Stimulated activated CD4-positive, alpha-beta T cell treated with anti-CD3 and anti-CD28 coated beads, TNF-alpha, amount 100 ng/mL, for 4 hours (primary cell): ENCODE results near the gene PAX2.

Experiments used
- DNase-seq, 3 experiments: peaks; one replicate each; pipeline ENCODE4 v3.0.0-alpha.2; 2020; ENCODE audit warnings: low read depth in 3 of 3

PAX2 gene

DNA sequence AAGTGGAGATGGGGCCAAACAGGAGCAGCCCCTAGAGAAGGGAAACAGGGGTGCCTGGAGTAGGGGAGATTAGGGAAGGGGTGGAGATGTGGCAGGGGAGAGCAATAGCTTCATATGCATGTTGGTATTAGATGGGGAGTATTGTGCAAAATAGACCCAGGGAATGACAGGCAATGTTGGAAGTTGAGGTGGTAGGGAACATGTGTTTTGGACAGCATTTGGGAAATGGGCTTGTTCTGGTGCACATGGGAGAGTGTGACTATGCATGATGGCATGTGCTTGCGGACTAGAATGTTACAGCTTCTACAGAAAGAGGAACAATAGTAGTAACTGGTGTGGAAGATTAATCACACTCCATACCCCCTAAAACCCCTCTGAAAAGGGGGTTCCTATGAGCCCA, 10.4 kb downstream of the PAX2 start:
- no peak for DNase-seq

DNA sequence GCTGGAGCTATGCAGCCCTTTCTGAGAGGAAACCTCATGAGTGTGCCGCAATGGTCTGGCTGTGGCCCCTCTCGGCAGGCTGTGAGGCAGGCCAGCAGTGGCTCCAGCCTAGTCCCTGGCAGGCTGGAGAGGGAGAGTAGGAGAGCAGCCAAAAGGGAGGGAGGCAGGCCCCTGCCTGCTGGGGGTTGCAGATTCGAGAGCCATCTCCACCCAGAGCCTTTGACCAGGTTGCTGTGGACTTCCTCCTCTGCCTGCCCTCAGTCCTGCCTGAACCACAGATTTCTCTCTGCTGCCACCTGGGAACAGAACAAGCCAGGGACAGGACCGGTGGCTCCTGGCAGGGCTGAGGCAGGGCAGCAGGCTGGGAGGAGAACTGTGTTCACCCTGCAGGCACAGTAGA, 13.9 kb downstream of the PAX2 start:
- DNase-seq: no peak

DNA sequence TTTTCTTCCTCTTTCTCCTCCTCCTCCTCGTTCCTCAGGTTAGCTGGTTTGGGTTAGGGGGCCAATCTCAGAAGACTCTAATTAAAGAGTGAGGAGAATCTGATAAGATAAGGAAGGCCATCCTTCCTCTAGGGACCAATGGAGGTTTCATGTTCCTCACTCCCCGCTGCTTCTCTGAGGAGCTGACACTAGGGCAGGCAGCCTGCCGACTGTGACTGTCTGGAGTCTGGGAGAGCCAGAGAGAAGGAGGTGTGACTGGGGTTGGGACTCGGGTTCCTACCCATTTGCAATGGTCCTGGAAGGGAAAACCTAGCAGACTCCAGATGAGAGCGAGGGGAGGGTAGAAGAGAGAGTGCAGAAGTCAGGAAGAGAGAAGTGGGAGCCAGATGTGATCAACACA, 15.3 kb downstream of the PAX2 start:
- no peak for DNase-seq

DNA sequence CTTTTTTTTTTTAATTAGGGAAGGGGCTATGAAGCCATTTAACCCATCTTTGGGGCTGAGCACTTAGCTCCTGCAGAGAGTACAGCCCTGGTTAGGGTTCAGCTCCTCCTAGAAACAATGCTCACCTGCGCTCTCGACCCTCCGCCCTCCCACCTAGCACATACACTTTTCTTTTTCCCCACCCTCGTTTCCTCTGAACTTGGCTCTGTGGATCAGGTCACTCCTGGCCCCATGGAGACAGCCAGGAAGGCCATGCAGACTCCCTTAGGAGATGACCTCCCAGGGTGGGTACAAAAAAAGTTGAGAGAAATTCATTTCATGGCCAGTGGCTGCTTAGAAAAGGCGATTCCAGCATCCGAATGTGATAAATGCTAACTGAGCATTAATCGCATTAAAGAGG, 15.8 kb downstream of the PAX2 start:
- no peak for DNase-seq

DNA sequence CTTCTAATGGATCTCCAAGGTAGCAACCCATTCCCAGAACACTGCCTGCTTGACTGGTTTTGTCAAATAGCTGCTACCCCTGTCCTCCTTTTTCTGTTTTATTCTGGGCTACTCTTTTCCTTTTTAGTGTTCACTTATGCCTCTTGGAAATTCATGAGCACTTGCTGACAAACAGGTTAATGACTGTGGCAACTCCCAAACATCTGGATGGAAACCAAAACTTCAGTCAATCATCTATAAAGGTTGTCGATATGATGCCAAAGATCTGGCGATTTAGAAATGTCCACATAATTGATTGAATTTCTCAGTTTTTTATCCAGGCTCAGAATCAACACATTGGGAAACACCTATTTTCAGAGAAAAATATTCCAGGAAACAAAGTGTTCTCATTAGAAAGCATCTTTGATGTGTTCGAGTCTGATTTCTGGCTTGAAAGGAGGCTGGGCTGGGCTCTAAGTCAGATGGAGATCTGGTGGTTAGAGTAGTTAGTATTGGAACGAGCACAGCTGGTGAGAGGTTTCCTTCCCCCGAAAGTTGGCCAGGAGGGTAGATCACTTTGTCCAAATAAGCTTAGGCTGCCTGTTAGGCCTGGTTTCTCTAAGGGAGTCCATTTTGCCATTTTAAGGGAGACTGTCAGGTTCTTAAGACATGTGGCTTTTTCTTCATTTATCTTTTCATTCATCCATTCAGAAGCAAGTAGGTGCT, 17.8 kb downstream of the PAX2 start:
- DNase-seq: no peak

DNA sequence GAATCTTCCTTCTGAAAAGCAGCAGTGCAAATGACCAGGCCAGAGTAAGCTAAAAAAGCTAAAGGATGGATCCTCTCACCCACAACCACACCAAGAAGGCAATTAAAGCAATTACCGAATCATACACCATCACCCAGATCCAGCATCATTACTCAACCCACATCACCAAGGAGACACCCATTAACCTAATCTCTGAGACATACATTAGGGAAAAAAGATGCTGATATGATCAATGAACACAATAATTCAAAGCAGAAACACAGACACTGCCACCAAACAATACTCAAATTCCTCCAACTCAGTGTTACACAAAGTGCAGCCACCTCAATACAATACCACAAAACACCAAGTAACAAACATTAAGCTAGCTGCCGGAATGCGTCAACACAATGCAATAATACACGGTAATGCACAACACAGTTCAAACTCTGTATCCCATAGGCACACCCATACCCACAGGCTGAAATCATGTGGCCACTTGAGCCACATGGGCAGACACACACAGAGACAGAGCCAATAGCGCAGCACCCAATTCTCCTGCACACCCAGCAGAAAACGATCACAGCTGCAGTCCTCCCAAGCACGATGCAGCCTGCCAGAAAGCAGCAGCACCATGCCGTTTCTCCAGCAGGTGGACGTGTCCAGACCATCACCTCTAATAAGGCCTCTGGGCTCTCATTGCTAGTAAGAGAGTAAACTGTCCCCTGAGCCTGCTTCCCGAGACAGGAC, 21.5 kb downstream of the PAX2 start:
- no peak for DNase-seq

DNA sequence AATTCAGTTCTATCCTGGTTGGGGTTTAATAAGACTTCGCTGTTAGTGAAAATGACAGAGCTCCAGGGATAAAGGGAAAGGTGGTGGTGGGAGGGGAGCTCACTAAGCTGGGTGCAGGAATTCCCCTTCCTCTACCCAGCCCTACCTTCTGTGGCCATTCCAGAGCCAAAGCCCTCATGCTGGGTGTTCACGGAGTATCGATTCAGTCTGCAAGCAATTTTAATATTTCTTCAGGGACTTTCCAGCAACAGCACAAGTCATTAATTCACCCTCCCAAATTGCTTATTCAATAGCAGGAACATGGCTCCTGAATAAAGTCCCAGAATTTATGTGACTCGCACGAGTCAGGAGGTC, 22.0 kb downstream of the PAX2 start:
- no peak for DNase-seq

DNA sequence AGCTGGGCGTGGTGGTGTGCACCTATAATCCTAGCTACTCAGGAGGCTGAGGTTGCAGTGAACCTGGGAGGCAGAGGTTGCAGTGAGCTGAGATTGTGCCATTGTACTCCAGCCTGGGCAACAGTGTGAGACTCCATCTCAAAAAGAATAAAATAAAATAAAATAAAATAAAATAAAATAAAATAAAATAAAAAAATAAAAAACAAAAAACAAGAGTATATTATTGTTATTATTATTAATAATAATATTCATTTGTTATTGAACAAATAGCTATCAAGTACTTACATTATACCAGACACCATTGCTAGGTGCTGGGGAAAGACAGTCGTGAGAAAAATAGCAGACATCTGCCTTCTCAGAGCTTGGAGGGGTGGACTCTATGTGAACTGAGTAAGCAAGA, 24.1 kb downstream of the PAX2 start:
- no peak for DNase-seq

DNA sequence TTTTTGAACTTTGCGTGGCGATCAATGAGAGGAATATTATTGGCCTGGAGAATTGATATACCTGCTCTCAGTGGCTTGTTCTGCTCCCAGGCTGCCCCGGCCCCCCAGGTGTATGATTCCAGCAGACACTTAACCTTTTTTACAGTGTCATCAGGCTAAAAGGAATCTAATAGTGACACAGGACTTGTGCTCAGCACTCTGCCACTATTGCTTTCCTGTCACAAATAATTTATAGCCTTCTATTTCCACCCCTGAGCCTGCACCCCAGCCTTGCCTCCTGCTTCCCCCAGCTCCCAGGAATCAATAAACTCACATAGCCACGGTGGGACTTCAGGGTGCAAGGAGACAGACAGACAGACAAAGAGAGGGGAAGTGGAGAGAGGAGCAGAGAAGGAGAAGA, 28.3 kb downstream of the PAX2 start:
- no peak for DNase-seq

DNA sequence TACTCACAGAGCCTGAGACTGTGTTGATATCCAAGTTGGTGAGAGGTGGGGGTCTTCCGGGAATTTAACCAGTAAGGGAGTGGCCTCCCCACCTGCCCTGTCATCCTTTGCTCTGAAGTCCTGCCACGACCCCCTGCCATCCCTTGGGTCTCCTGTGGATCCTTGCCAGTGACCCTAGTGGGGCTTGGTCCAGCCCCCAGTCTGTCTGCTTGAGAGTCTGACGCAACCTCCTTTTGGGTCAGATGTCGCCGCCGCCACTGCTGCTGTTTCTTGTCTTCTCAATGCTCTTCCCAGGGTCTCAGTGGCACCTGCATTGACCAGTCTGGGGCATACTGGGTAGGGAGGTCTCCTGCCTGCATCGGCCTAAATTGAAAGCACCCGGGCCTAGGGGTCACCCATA, 28.8 kb downstream of the PAX2 start:
- DNase-seq: no peak

DNA sequence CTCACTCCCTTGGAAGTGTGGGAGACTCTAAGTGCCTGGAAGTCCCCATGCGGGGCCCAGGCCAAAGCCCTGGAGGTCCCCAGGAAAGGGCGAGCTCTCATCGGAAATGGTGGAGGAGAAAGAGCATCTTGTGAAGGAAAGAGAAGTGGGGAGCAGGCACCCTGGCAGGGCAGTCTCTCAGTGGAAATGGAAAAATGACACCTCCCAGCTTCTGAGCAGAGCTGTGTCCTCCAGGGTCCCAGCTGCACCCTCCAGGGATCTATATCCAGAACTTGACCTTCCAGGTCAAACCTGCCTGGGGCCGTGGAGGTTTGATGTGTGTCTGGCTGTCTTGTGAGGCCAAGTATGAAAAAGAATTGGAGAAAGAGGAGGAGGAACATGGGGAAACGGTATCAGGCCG, 29.5 kb downstream of the PAX2 start:
- DNase-seq: no peak

DNA sequence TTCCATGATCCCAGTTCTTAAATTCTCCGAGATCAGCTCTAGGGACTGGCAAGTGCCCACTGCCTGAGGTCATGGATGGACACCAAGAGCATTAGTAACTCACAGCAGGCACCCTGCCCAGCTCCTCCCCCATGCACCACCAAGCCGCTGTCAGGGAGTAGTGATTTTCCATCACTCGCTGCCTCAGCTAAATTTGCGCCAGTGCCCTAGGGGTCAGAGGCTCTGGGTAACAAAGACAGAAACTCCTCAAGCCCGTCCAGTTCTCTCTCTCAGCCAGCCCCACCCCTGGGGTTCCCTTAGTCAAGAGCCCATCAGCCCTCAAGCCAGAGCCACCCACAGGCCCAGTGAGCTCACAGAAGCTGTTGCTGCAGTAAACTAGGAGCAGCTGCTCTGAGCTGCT, 30.0 kb downstream of the PAX2 start:
- no peak for DNase-seq

DNA sequence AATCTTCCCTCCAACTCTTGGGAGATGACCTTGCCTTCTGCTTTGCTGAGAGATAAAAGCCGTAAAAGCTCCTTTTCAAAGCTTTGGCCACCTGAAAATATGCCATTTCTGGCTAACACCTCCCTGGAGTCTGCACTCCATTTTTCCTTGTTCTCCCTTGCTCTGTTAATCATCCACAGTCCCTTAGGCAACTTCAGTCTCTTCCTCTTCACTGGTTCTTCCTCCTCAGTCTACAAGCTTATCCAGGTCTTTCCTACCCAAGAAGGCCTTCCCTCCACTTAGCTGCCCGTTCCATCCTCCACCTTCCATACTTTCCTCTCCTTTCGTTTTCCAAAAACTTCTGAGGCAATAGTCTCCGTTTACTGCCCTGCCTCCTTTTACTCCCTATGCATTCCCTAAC, 30.5 kb downstream of the PAX2 start:
- DNase-seq: no peak

DNA sequence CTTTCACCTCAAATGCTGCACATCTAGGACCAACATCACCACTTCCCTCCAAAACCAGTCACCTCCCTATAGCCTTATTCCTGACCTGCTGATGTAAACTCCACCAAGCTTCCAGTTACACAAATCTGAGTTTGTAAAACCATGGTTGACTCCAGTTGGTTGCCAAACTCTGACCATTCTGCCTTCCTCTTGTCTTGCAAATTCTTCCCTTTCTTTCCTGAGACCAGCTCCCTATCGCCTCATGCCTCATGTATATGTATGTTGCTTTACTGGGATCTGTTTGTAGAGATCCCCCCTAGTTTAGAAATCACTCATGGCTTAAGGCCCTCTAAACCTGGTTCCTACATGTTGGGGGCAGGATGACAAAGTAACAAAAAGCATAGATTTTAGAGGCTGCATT, 31.3 kb downstream of the PAX2 start:
- DNase-seq: no peak

DNA sequence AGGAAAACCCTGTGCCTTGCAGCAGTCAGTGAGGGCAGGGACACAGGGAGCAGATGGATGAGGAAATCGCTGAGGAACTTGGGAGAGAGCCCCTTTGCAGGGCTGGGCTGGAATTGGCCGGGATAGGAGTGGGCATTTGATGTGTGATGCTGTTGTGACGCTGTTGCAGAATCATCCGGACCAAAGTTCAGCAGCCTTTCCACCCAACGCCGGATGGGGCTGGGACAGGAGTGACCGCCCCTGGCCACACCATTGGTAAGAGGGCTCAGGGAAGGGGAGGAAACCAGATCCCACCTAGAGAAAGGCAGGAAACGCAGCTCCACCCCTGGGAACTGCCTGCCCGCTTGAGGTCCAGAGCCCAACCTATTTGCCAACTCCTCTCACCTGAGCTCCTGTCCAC, 33.9 kb downstream of the PAX2 start:
- DNase-seq: no peak

DNA sequence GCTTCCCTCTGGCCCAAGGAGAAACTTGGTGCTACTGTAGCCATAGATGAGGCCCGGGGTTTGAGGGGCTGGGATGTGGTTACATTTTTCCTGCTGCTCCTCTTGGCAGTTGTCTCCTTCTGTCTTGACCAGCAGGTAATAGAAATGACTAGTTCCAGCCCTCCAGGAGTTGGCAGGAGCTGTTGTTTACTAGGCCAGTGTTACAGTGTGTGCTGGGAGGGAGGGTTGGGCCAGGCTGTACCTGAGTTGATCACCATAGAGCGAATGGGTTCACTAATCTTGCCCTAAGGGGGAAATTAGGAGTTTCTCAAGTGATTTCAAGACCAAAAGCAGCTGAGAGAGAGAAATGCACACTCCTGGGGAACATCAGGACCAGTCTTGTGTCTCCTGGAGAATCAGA, 34.9 kb downstream of the PAX2 start:
- DNase-seq: no peak

DNA sequence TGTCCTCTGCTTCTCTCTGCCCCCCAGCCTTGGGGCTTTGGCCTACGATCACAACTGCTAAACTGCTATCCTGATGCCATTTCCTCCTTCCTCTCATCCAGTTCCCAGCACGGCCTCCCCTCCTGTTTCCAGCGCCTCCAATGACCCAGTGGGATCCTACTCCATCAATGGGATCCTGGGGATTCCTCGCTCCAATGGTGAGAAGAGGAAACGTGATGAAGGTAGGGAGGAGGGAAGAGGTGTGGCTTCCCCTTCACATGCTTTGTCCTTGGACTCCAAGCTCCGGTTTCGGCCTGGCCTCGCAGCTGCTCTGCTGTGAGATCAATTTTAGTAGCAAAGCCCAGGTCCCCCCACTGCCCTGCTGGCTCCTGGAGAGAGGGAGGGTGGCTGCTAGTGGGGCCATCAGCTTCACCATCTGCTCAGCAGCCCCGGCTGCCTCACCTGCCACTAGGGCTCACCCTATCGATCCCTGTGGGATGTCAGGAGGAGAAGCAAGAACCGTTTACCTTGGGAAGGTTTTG, 35.8 kb downstream of the PAX2 start:
- no peak for DNase-seq

DNA sequence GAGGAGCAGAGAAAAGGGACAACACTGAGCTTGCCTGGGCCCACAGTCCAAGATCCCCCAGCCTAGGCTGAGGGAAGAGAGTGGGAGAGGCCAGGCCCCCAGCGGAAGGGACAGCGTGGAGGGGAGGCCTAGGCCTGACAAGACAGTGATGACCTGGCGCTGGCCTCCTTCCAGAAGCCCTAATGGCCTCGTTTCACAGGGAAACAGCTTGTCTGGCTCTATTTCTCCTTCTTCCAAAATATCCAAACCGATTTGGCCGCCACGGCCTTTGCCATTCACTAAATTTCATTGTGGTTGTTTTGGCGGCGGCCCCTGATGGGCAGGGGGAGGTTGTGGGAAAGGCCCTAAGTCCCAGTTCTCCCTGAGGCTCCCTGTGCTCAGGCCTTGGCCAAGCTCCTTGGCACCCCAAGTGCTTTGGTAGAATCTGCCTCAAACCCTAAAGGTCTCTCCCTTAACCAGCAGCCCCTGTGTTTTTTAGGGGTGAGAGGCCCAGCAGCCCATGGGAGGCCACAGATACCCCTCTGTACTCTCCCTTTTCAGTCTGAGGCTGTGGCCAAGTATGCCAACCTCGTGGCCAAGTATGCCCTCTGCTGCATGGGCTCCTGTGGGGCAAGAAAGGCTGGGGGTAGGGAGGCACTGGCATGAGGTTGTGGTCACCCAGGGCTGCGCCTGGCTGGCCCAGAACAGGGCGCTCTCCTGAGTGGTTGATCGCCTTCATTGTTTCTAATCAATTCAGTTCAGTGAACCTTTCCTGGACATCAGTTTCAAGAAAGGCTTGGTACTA, 37.3 kb downstream of the PAX2 start:
- no peak for DNase-seq

DNA sequence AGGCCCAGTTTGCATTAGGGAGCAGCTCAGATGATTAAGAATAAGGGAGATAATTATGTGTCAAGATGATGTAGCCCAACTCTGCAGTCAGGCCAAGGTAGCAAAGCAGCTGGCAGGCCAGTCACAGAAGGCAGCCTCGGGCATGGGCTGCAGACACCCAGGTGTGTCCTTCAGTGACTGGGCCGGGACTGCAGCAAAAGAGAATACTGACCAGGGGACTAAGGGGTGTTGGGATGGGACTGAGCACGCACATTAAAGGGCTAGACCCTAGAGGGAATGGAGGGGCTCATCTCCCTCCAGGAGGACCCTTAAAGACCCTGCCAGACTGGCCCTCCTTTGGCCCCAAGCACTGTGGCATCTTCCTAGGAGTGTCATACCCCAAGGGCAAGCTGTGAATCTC, 38.7 kb downstream of the PAX2 start:
- DNase-seq: no peak

DNA sequence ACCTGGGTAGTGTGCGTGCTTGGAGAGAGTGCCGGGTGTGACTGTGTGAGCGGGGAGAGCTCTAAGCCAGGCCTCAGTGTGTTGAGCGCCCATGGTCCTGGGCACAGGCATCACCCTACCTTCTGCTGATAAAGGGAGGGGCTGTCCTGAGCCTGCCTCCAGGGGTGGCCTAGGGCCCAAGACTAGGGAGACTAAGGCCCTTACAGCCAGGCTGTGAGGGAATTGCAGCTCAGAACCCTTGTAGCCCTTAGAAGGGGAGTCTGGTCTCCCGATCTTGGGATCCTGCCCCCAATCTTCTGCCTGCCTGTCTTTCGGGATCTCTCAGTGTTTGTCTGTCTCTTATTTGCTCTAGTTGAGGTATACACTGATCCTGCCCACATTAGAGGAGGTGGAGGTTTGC, 41.2 kb downstream of the PAX2 start:
- no peak for DNase-seq

DNA sequence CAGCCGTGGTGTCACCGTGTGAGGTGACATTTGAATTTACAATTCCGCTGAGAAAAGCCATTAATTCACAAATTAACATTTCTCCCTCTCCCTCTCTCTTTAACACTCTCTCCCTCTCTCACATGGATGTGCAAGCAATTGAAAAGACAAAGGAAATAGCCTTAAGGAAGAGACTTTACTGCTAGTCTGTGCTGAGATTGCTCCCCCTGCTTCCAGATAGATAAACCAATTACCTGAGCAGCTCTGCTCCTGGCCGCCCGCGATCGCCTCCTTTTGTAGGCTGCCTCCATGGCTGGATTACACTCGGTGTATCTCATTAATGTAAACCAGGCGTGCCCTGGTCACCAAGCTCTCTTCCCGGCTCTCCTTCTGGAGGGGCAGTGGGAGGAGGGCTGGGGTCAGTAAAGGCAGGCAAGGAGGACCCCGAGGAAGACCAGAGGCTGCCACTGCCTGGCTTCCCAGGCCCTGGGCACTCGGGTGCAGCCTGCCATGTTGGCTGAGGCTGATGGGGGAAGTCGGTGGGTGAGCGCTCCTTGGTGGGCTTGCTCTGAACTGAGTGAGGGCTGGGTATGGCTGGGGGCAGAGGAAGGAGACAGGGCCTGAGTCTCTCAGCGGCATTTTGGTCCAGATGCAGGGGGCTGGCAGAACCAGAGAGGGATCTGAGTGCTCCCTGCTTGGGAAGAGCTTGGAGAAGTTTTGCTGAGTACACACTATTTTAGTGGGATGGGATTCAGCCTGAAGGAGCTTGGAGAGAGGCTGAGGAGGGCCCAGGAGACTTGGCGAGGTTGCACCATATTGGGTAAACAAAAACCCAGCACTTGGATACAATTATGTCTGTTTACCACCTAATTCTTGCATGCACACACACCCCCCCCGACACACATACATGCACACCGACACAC, 42.9 kb downstream of the PAX2 start:
- no peak for DNase-seq

DNA sequence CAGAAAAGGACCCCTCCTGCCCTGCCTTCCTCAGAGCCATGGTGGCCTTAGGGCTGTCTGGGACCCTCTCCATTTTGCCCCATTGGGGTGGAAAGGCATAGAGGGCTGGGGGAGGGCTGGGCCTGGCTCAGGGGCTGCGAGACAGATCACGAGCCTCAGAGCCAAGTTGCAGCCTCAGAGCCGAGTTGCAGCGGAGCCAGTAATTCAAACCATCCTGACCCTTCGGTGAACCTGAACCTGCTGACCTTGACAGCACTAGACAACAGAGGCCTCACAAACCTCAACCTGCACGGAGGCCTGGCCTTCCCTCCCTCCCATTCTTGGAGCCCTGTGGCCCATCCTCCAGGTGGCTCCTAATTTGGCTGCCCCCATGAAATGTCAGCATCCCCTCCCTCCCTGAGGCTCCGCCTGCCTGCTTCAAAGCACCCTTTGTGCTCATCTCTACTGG, 45.4 kb downstream of the PAX2 start:
- no peak for DNase-seq
